ENCODE results near the gene TRIM21.
"Not testable (repeated sequence)": the region's sequence is repeated elsewhere in the genome, so short reads cannot be mapped to it uniquely, and the experiment has no call there.

DNA sequence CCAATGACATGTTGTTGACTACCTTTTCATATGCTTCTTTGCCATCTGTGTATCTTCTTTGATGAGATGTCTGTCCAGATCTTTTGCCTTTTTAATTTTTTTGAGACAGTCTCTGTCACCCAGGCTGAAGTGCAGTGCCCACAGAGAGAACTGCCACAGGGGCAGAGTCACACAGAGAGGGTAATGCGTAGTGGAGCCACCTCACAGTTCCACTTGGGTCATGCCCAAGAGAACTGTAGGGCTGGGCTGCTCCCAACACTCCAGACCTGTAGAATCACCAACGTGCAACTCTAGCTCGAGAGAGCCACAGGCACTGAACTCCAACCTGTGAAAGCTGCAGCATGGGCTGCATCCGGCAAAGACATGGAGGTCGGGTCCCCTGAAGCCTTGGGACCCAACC, 45.4 kb downstream of the TRIM21 start:
- TF ChIP-seq, protein P1, sequence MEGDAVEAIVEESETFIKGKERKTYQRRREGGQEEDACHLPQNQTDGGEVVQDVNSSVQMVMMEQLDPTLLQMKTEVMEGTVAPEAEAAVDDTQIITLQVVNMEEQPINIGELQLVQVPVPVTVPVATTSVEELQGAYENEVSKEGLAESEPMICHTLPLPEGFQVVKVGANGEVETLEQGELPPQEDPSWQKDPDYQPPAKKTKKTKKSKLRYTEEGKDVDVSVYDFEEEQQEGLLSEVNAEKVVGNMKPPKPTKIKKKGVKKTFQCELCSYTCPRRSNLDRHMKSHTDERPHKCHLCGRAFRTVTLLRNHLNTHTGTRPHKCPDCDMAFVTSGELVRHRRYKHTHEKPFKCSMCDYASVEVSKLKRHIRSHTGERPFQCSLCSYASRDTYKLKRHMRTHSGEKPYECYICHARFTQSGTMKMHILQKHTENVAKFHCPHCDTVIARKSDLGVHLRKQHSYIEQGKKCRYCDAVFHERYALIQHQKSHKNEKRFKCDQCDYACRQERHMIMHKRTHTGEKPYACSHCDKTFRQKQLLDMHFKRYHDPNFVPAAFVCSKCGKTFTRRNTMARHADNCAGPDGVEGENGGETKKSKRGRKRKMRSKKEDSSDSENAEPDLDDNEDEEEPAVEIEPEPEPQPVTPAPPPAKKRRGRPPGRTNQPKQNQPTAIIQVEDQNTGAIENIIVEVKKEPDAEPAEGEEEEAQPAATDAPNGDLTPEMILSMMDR (IDR thresholded peaks at IDR 0.05) = not testable (repeated sequence)
- TF ChIP-seq EP300, POLR2A, POLR2AphosphoS5 (IDR thresholded peaks at IDR 0.05): not testable (repeated sequence)
